Fibroblast of gingiva (primary cell): ENCODE results near the gene CLTCL1.

ENCODE experiments used
- DNase-seq: peaks from one replicate; pipeline ENCODE4 v3.0.0-alpha.2; 2011; ENCODE audit warnings: low read depth

The CLTCL1 gene

GRCh38 chr22:19195796-19196731, 95.5 kb downstream of the CLTCL1 start:
- DNase-seq, result no peak

- DNase-seq, result no peak
Measured at GRCh38 chr22:19194766-19195536, 96.6 kb downstream of the CLTCL1 start.

- DNase-seq, result no peak
Measured at GRCh38 chr22:19193879-19194278, 97.6 kb downstream of the CLTCL1 start.

GRCh38 chr22:19187716-19188563, 103.6 kb downstream of the CLTCL1 start:
- DNase-seq, result no peak

- DNase-seq, result no peak
Measured at GRCh38 chr22:19184276-19184997, 107.1 kb downstream of the CLTCL1 start.

- no peak for DNase-seq
Measured at GRCh38 chr22:19183216-19183615, 108.3 kb downstream of the CLTCL1 start.

- DNase-seq, result no peak
Measured at GRCh38 chr22:19182472-19183157, 108.9 kb downstream of the CLTCL1 start.

- no peak for DNase-seq
Measured at GRCh38 chr22:19181786-19182471, 109.6 kb downstream of the CLTCL1 start.

GRCh38 chr22:19180740-19181410, 110.6 kb downstream of the CLTCL1 start:
- no peak for DNase-seq

- no peak for DNase-seq
Measured at GRCh38 chr22:19180234-19180633, 111.3 kb downstream of the CLTCL1 start.

- DNase-seq, result peak; percentile 83
Measured at GRCh38 chr22:19179497-19180048, 111.9 kb downstream of the CLTCL1 start.

GRCh38 chr22:19178657-19179496, 112.6 kb downstream of the CLTCL1 start, which contains the start of gene SLC25A1:
Gene SLC25A1 (minus strand): TSS chr22:19178736. CDS start chr22:19178673, 63 bp downstream.
- peak; percentile 86 for DNase-seq

- no peak for DNase-seq
Measured at GRCh38 chr22:19178065-19178656, 113.4 kb downstream of the CLTCL1 start.

GRCh38 chr22:19177164-19178064, 114.1 kb downstream of the CLTCL1 start:
- no peak for DNase-seq

- no peak for DNase-seq
Measured at GRCh38 chr22:19176732-19177131, 114.8 kb downstream of the CLTCL1 start.

- no peak for DNase-seq
Measured at GRCh38 chr22:19176175-19176643, 115.3 kb downstream of the CLTCL1 start.
